GM12878 (cell line): ENCODE data around the gene CHRNA9.

Source experiments
- FOXM1 ChIP-seq: IDR thresholded peaks from 2 replicates; pipeline ENCODE4 v1.6.1; 2012; ENCODE audit warnings: low read depth, mild to moderate bottlenecking, inconsistent platforms, low read length, moderate library complexity
- POLR2A ChIP-seq: IDR thresholded peaks from 2 replicates; pipeline ENCODE4 v1.6.1; 2011; ENCODE audit warnings: low read depth, mild to moderate bottlenecking, low read length

DNA sequence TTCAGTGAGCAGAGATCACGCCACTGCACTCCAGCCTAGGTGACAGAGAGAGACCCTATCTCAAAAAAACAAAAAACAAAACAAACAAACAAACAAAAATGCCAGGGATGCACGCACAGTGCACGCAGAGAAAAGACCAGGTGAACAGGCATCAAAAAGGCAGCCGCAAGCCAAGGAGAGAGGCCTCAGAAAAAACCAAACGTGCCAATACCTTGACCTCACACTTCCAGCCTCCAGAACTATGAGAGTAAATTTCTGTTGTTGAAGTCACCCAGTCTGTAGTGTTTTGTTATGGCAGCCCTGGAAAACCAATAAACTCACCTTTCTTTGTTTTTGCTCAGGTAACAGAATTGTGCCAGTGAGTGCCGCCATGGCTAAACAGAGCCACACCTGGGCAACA, 66.0 kb downstream of the CHRNA9 start:
- no peak for TF ChIP-seq POLR2A
- TF ChIP-seq FOXM1, result no peak
